Stimulated activated CD8-positive, alpha-beta memory T cell treated with anti-CD3 and anti-CD28 coated beads, Interleukin-12 subunit alpha, Interleukin-12 subunit beta, amount 100 ng/mL, for 1 hour (primary cell): Measurements from ENCODE around the gene C20orf96.
"Not testable (repeated sequence)": the region's sequence is repeated elsewhere in the genome, so short reads cannot be mapped to it uniquely, and the experiment has no call there.

ENCODE experiments used
- DNase-seq: peaks from one replicate; pipeline ENCODE4 v3.0.0-alpha.2; 2020; ENCODE audit warnings: low read depth

Gene C20orf96

DNA sequence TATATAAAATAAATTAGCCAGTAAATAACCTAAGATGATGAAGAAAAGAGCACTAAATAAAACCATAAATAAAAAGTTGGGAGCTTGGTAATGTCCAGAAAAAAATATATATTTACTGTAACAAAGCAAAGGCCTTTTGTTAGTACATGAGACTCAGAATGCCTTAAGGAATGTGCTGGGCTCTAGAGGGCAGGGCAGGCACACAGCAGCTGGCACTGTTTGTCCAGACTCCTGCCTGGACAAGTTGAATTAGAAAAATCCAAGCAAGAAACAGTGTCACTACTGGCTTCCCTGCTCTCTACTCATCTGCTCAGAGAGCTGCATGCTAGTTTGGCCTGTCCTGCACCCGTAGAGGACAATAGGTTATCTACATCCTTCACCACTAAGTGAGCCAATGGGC is 54.7 kb downstream of the C20orf96 start:
- DNase-seq = no peak

DNA sequence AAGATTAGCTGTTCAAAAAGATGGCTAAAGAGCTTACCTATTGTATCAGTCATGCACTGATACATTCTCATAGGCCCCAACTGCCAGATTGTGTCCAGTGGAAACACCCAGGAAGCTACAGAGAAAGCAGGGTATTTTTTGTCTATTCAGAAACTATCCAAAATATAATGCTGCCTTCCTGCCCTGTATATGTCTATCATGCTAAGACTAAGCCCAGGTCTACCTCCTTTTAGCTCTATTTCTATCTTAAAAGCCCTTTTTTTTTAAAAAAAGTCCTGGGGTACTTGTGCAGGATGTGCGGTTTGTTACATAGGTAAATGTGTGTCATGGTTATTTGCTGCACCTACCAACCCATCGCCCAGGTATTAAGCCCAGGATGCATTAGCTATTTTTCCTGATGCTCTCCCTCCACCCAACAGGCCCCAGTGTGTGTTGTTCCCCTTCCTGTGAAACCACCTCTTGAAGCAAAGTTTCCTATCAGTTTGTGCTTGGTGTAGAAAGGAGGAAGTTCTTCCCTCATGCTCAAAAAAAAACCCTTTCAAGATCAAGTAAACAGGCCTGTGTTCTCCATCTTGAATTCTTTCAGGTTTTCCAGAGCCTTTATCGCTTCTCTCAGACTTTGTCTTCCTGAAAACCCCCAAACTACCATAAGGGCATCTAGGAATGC is 63.0 kb downstream of the C20orf96 start:
- DNase-seq = no peak

DNA sequence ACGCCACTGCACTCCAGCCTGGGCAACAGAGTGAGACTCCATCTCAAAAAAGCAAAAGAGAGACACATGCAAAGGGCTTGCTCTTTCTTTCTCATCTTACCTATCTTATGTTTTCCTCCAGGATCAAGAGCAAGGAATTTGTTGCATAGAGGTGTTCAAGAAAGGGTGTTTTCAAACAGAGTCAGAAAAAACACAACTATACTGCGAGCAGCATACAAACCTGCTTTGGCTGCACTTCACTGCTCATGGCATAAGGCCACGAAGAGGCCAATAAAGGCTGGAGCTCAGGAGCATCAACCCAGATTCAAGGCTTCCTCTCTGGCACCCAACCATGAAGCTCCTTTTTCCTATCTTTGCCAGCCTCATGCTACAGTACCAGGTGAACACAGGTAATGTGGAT is 63.6 kb downstream of the C20orf96 start, which contains the start of gene DEFB129:
DEFB129 (plus strand) TSS at position 301 of the 400 bp plus-strand sequence; CDS start at position 332, 31 bp downstream.
- no peak for DNase-seq

DNA sequence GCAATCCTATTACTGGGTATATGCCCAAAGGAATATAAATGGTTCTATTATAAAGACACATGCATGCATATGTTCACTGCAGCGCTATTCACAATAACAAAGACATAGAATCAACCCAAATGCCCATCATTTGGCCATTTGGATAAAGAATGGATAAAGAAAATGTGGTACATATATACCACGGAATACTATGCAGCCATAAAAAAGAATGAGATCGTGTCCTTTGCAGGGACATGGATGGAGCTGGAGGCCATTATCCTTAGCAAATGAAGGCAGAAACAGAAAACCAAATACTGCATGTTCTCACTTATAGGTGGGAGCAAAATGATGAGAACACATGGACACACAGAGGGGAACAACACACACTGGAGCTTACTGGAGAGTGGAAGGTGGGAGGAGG is 64.7 kb downstream of the C20orf96 start:
- not testable (repeated sequence) for DNase-seq

DNA sequence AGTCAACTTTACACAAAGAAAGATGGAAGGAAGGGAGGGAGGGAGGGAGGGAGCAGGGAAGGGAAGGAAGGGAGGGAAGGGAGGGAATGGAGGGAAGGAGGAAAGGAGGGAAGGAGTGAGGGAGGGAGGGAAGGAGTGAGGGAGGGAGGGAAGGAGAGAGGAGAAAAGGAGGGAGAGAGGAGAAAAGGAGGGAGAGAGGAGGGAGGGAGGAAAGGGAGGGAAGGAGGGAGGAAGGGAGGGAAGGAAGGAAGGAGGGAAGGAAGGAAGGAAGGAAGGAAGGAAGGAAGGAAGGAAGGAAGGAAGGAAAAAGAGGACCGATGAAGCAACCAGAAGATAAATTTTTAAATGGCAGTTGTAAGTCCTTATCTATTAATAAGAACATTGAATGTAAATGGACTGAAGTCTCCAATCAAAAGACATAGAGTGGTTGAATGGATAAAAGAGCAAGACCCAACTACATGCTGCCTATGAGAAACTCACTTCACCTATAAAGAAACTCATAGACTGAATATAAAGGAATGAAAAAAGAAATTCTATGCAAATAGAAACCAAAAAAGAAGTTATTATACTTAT is 69.2 kb downstream of the C20orf96 start:
- DNase-seq = no peak
